MM.1S (cell line): ENCODE data around the gene FAIM2.

ENCODE experiments used
- DNase-seq: peaks from one replicate; pipeline ENCODE4 v3.0.0-alpha.2; 2015
- H2AFZ ChIP-seq: fragments of 300-600 bp; sonication (generic); 2 replicates; pipeline ENCODE4 v1.6.0; 2016; ENCODE audit warnings: antibody characterized with exemption, low read length
- H3F3A ChIP-seq: fragments of 300-600 bp; sonication (generic); 2 replicates; pipeline ENCODE4 v1.6.1; 2016; ENCODE audit warnings: mild to moderate bottlenecking, antibody characterized with exemption, low read length, moderate library complexity, mixed read lengths; ENCODE audit not compliant: insufficient read depth
- H3K27ac ChIP-seq: fragments of 300-600 bp; sonication (generic); 2 replicates; pipeline ENCODE4 v1.5.1; 2016; ENCODE audit warnings: mild to moderate bottlenecking, low read length
- H3K27me3 ChIP-seq: fragments of 300-600 bp; sonication (generic); replicated peaks from 2 replicates; pipeline ENCODE4 v1.6.0; 2016; ENCODE audit warnings: low read length; ENCODE audit not compliant: insufficient read depth
- H3K36me3 ChIP-seq: fragments of 300-600 bp; sonication (generic); replicated peaks from 2 replicates; pipeline ENCODE4 v1.6.1; 2016; ENCODE audit warnings: mild to moderate bottlenecking, low read length, mixed read lengths; ENCODE audit not compliant: insufficient read depth
- H3K4me1 ChIP-seq: fragments of 300-600 bp; sonication (generic); 2 replicates; pipeline ENCODE4 v1.6.1; 2016; ENCODE audit warnings: low read length, mixed read lengths
- H3K4me2 ChIP-seq: fragments of 300-600 bp; sonication (generic); 2 replicates; pipeline ENCODE4 v1.6.0; 2016; ENCODE audit warnings: low read depth, low read length
- H3K4me3 ChIP-seq: fragments of 300-600 bp; sonication (generic); 2 replicates; pipeline ENCODE4 v1.5.1; 2016; ENCODE audit warnings: low read length, mixed read lengths
- H3K79me2 ChIP-seq: fragments of 300-600 bp; sonication (generic); 2 replicates; pipeline ENCODE4 v1.6.1; 2016; ENCODE audit warnings: mixed run types, low read length, mixed read lengths
- H3K9ac ChIP-seq: fragments of 300-600 bp; sonication (generic); 2 replicates; pipeline ENCODE4 v1.6.1; 2016; ENCODE audit warnings: low read length, mixed read lengths
- H3K9me2 ChIP-seq: fragments of 300-600 bp; sonication (generic); replicated peaks from 2 replicates; pipeline ENCODE4 v1.6.1; 2016; ENCODE audit warnings: mild to moderate bottlenecking, low read length, mixed read lengths; ENCODE audit not compliant: insufficient read depth
- H3K9me3 ChIP-seq: fragments of 300-600 bp; sonication (generic); replicated peaks from 2 replicates; pipeline ENCODE4 v1.6.1; 2016; ENCODE audit warnings: mild to moderate bottlenecking, low read length, mixed read lengths; ENCODE audit not compliant: insufficient read depth
- H4K20me1 ChIP-seq: fragments of 300-600 bp; sonication (generic); 2 replicates; pipeline ENCODE4 v1.6.1; 2016; ENCODE audit warnings: mild to moderate bottlenecking, low read length, moderate library complexity, mixed read lengths; ENCODE audit not compliant: insufficient read depth
- CTCF ChIP-seq: fragments of 300-600 bp; sonication (generic); IDR thresholded peaks from 2 replicates; pipeline ENCODE4 v1.5.1; 2016; ENCODE audit warnings: antibody characterized with exemption, low read length, mixed read lengths
- EZH2 ChIP-seq: fragments of 300-600 bp; sonication (generic); optimal IDR thresholded peaks from 2 replicates; pipeline ENCODE3; 2017; ENCODE audit warnings: low read depth, mild to moderate bottlenecking, antibody characterized with exemption, low read length, mixed read lengths
- EZH2phosphoT487 ChIP-seq: fragments of 300-600 bp; sonication (generic); IDR thresholded peaks from 2 replicates; pipeline ENCODE4 v1.6.1; 2018; ENCODE audit warnings: antibody characterized with exemption, low read length

FAIM2 gene

GRCh38 chr12:49939307-49939706 lies 35.6 kb upstream of the FAIM2 start:
- no peak for DNase-seq
- Histone ChIP-seq H3K4me1 (no peaks in the 10 kb centered on the region), H2AFZ (no peak overlapping the region), H3K79me2 (no peaks in the 10 kb centered on the region), H3K27ac (no peak overlapping the region), H3K36me3 (no peaks in the 10 kb centered on the region), H3K9me2 (no peaks in the 10 kb centered on the region), H3K27me3 (no peaks in the 10 kb centered on the region), H4K20me1 (no peaks in the 10 kb centered on the region), H3K4me3 (no peak overlapping the region), H3K4me2 (no peak overlapping the region), H3F3A (no peaks in the 10 kb centered on the region), H3K9ac (no peak overlapping the region), H3K9me3 (no peaks in the 10 kb centered on the region)
- TF ChIP-seq EZH2 (no peak), CTCF (no peak), EZH2phosphoT487 (no peak)

- no peak for TF ChIP-seq CTCF
- no peak for TF ChIP-seq EZH2phosphoT487
- TF ChIP-seq EZH2, result no peak
- no peaks in the 10 kb centered on the region for H3K36me3 ChIP-seq
- H3K4me3 ChIP-seq, result no peak overlapping the region
- no peaks in the 10 kb centered on the region for H3K9me2 ChIP-seq
- H3K9ac ChIP-seq, result no peak overlapping the region
- H3K79me2 ChIP-seq, result no peaks in the 10 kb centered on the region
- no peaks in the 10 kb centered on the region for H3K27me3 ChIP-seq
- H3K4me2 ChIP-seq, result no peak overlapping the region
- no peaks in the 10 kb centered on the region for H3K9me3 ChIP-seq
- no peaks in the 10 kb centered on the region for H4K20me1 ChIP-seq
- no peak overlapping the region for H2AFZ ChIP-seq
- no peaks in the 10 kb centered on the region for H3K4me1 ChIP-seq
- no peak for DNase-seq
- no peaks in the 10 kb centered on the region for H3F3A ChIP-seq
- no peak overlapping the region for H3K27ac ChIP-seq
Measured at GRCh38 chr12:49937639-49938300, 34.1 kb upstream of the FAIM2 start.

- Histone ChIP-seq H3K36me3 (no peaks in the 10 kb centered on the region), H3K9me3 (no peaks in the 10 kb centered on the region), H4K20me1 (no peaks in the 10 kb centered on the region), H3K27me3 (no peaks in the 10 kb centered on the region), H3K9ac (no peak overlapping the region), H3K9me2 (no peaks in the 10 kb centered on the region), H3F3A (no peaks in the 10 kb centered on the region), H3K4me2 (no peak overlapping the region), H3K4me3 (no peak overlapping the region), H2AFZ (no peak overlapping the region), H3K79me2 (no peaks in the 10 kb centered on the region), H3K27ac (no peak overlapping the region), H3K4me1 (no peaks in the 10 kb centered on the region)
- TF ChIP-seq CTCF (no peak), EZH2phosphoT487 (no peak), EZH2 (no peak)
- DNase-seq, result no peak
Measured at GRCh38 chr12:49936925-49937324, 33.2 kb upstream of the FAIM2 start.
